ENCODE measurements around the gene AFF1.

- TF ChIP-seq CTCF (conservative IDR thresholded peaks at IDR 0.05; ENCODE audit: low read length) = no peak
- TF ChIP-seq EZH2phosphoT487 (IDR thresholded peaks at IDR 0.05; ENCODE audit: borderline replicate concordance, low read depth, low read length) = no peak
Observed at GRCh38 chr4:87103086-87103485, 168.3 kb downstream of the AFF1 start.
